NB4 (cell line): ENCODE results near the gene KLHL2.
"Not testable (repeated sequence)": the region's sequence is repeated elsewhere in the genome, so short reads cannot be mapped to it uniquely, and the experiment has no call there.

Experiments used
- CTCF ChIP-seq: IDR thresholded peaks from one replicate; pipeline ENCODE4 v1.5.1; 2012; ENCODE audit warnings: low read depth, low read length
- MYC ChIP-seq: IDR thresholded peaks from 2 replicates; pipeline ENCODE4 v1.6.1; 2011; ENCODE audit warnings: low read depth, low read length
- POLR2A ChIP-seq: IDR thresholded peaks from 2 replicates; pipeline ENCODE4 v1.6.1; 2011; ENCODE audit warnings: mild to moderate bottlenecking; ENCODE audit not compliant: insufficient read length; ENCODE audit errors: extremely low read depth

DNA sequence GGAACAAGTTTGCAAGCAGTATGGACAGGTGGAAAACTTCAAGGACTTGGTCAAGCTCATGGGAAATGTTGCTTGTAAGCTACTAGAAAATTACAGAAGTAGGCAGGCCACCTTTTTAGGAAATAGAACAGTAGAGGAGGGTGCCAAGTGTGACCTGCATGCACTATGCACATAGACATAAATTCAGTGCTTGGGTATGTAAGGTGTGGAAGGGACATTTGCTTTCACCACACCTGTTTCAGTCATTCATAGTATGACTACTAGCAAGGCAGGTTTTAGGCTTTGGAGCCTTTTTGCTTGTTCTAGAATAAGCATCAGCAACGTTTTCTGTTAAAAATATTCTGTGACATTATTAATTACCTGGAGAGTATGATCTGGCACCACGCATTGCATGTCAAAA lies 20.0 kb downstream of the KLHL2 start:
- TF ChIP-seq CTCF, MYC, POLR2A: not testable (repeated sequence)
